K562 (cell line): Measurements from ENCODE around the gene JMJD1C.

Source experiments
- MBD2 ChIP-seq: sonication (generic); IDR thresholded peaks from 2 replicates; pipeline ENCODE4 v1.6.1; 2016; ENCODE audit warnings: low read depth, borderline replicate concordance
- RCOR1 ChIP-seq, 2 experiments: IDR thresholded peaks; 2 replicates each; pipeline ENCODE4 v1.6.1; 2012; ENCODE audit warnings: low read depth in 2 of 2, low read length in 2 of 2, borderline replicate concordance in 1 of 2, improper control_type of control experiment in 1 of 2
- SNRNP70 ChIP-seq: fragments of 200-400 bp; formaldehyde crosslinking; optimal IDR thresholded peaks from 2 replicates; pipeline ENCODE3; 2017; ENCODE audit warnings: low read depth, low read length
- ZNF830 ChIP-seq: fragments of 250-450 bp; sonication (Bioruptor Pico); IDR thresholded peaks from 2 replicates; pipeline ENCODE4 v1.5.0; 2021; ENCODE audit warnings: mild to moderate bottlenecking
- TF ChIP-seq, protein P1 (sequence below): sonication (generic); formaldehyde crosslinking; IDR thresholded peaks from 2 replicates; pipeline ENCODE4 v1.8.0; 2022; ENCODE audit warnings: mild to moderate bottlenecking, missing genetic modification reagents
- TF ChIP-seq, protein P2 (sequence below): fragments of 150-350 bp; IDR thresholded peaks from 2 replicates; pipeline ENCODE4 v1.6.1; 2014; ENCODE audit warnings: low read depth, mild to moderate bottlenecking, low read length, borderline replicate concordance
- TF ChIP-seq, protein P3 (sequence below): fragments of 450-650 bp; IDR thresholded peaks from 2 replicates; pipeline ENCODE4 v1.6.1; 2016
- TF ChIP-seq, protein P4 (sequence below), 3 experiments: IDR thresholded peaks in 2 of 3; conservative IDR thresholded peaks in 1 of 3; 2 replicates each; pipeline ENCODE4 v1.5.1; 2011 to 2012; ENCODE audit warnings: low read length in 3 of 3, mild to moderate bottlenecking in 3 of 3, control low read depth in 2 of 3, improper control_type of control experiment in 1 of 3, inconsistent platforms in 1 of 3, low read depth in 1 of 3, mixed read lengths in 1 of 3, moderate library complexity in 1 of 3; ENCODE audit not compliant: insufficient read depth in 2 of 3

DNA sequence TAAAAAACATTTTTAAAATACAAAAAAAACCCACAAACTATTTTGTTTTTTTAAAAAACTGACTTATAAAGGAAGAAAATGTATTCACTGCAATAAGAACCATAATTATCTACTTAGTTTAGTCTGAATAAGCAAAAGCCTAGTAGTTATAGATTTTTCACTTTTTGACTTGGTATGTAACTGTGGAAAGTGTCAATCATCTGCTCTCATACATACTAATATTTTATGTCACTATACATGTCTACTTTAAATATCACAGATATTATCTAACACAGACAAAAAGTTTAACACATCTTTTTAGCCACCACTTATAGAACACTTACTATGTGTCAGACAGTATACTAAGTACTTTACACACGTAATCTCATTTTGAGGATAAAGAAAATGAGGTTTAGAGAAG, 3.2 kb upstream of the JMJD1C start:
- no peak for TF ChIP-seq MBD2
- TF ChIP-seq, protein P1, sequence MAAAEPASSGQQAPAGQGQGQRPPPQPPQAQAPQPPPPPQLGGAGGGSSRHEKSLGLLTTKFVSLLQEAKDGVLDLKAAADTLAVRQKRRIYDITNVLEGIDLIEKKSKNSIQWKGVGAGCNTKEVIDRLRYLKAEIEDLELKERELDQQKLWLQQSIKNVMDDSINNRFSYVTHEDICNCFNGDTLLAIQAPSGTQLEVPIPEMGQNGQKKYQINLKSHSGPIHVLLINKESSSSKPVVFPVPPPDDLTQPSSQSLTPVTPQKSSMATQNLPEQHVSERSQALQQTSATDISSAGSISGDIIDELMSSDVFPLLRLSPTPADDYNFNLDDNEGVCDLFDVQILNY (CRISPR knock-in tag) = no peak
- TF ChIP-seq, protein P2, sequence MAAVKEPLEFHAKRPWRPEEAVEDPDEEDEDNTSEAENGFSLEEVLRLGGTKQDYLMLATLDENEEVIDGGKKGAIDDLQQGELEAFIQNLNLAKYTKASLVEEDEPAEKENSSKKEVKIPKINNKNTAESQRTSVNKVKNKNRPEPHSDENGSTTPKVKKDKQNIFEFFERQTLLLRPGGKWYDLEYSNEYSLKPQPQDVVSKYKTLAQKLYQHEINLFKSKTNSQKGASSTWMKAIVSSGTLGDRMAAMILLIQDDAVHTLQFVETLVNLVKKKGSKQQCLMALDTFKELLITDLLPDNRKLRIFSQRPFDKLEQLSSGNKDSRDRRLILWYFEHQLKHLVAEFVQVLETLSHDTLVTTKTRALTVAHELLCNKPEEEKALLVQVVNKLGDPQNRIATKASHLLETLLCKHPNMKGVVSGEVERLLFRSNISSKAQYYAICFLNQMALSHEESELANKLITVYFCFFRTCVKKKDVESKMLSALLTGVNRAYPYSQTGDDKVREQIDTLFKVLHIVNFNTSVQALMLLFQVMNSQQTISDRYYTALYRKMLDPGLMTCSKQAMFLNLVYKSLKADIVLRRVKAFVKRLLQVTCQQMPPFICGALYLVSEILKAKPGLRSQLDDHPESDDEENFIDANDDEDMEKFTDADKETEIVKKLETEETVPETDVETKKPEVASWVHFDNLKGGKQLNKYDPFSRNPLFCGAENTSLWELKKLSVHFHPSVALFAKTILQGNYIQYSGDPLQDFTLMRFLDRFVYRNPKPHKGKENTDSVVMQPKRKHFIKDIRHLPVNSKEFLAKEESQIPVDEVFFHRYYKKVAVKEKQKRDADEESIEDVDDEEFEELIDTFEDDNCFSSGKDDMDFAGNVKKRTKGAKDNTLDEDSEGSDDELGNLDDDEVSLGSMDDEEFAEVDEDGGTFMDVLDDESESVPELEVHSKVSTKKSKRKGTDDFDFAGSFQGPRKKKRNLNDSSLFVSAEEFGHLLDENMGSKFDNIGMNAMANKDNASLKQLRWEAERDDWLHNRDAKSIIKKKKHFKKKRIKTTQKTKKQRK = no peak
- TF ChIP-seq RCOR1 (IDR thresholded peaks at IDR 0.05; ENCODE audit: borderline replicate concordance in 1 of 2, low read depth in 2 of 2, low read length in 2 of 2) = no peak
- no peak for TF ChIP-seq ZNF830 (CRISPR knock-in tag)
- TF ChIP-seq, protein P3, sequence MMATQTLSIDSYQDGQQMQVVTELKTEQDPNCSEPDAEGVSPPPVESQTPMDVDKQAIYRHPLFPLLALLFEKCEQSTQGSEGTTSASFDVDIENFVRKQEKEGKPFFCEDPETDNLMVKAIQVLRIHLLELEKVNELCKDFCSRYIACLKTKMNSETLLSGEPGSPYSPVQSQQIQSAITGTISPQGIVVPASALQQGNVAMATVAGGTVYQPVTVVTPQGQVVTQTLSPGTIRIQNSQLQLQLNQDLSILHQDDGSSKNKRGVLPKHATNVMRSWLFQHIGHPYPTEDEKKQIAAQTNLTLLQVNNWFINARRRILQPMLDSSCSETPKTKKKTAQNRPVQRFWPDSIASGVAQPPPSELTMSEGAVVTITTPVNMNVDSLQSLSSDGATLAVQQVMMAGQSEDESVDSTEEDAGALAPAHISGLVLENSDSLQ = peak; percentile 81
- TF ChIP-seq, protein P4, sequence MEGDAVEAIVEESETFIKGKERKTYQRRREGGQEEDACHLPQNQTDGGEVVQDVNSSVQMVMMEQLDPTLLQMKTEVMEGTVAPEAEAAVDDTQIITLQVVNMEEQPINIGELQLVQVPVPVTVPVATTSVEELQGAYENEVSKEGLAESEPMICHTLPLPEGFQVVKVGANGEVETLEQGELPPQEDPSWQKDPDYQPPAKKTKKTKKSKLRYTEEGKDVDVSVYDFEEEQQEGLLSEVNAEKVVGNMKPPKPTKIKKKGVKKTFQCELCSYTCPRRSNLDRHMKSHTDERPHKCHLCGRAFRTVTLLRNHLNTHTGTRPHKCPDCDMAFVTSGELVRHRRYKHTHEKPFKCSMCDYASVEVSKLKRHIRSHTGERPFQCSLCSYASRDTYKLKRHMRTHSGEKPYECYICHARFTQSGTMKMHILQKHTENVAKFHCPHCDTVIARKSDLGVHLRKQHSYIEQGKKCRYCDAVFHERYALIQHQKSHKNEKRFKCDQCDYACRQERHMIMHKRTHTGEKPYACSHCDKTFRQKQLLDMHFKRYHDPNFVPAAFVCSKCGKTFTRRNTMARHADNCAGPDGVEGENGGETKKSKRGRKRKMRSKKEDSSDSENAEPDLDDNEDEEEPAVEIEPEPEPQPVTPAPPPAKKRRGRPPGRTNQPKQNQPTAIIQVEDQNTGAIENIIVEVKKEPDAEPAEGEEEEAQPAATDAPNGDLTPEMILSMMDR (IDR thresholded peaks at IDR 0.05 in 2 of 3, conservative IDR thresholded peaks at IDR 0.05 in 1 of 3; ENCODE audit: insufficient read depth in 2 of 3, low read depth in 1 of 3, low read length in 3 of 3) = no peak
- TF ChIP-seq SNRNP70 = no peak
